Panc1 (cell line): ENCODE results near the gene YES1. TPM values are rescaled to one million over a fixed set of nuclear protein-coding genes. Genes with fewer than 3 reads are reported as not detected.

ENCODE experiments used
- ATAC-seq: fragments of 200-7000 bp; cut with Tn5 transposase; 2 replicates; pipeline ENCODE4 v1.9.1; 2020; ENCODE audit warnings: mild to moderate bottlenecking, moderate library complexity
- BruUV-seq: library from RNA; stranded (reverse); fragments of 400-500 nt; replicated peaks from 2 replicates; lab custom pipeline; 2021; lab: Mats Ljungman, UMichigan
- CTCF ChIA-PET: fragments of 300-600 bp; sonication (Branson Sonifier 250); formaldehyde crosslinking; loops from one replicate; lab custom pipeline; 2022; ENCODE audit warnings: antibody characterized with exemption; lab: Charles Lee
- POLR2A ChIA-PET: fragments of 300-600 bp; sonication (Branson Sonifier 250); formaldehyde crosslinking; loops from one replicate; lab custom pipeline; 2022; ENCODE audit warnings: antibody characterized with exemption; lab: Charles Lee
- DNase-seq: peaks from one replicate; pipeline ENCODE4 v3.0.0-alpha.2; 2010; ENCODE audit warnings: low read depth, low spot score
- H3K27ac ChIP-seq: 2 replicates; pipeline ENCODE4 v1.5.1; 2011; ENCODE audit warnings: mild to moderate bottlenecking, low read length, inconsistent platforms
- H3K27me3 ChIP-seq: fragments of 200-500 bp; sonication (Bioruptor generic); 2 replicates; pipeline ENCODE4 v1.6.0; 2014; ENCODE audit warnings: low read length, inconsistent platforms; ENCODE audit not compliant: control insufficient read depth, insufficient read depth
- H3K36me3 ChIP-seq: fragments of 200-500 bp; sonication (Bioruptor generic); 2 replicates; pipeline ENCODE4 v1.5.1; 2014; ENCODE audit warnings: inconsistent platforms, mild to moderate bottlenecking, low read length, moderate library complexity; ENCODE audit not compliant: control insufficient read depth, insufficient read depth
- H3K4me1 ChIP-seq: 2 replicates; pipeline ENCODE4 v1.5.1; 2011; ENCODE audit warnings: inconsistent platforms, mild to moderate bottlenecking, low read length, moderate library complexity; ENCODE audit not compliant: control insufficient read depth, insufficient read depth
- H3K4me3 ChIP-seq, 2 experiments: 2 replicates each; pipeline ENCODE4 v1.5.1; 2011 to 2012; ENCODE audit warnings: low read depth in 2 of 2, low read length in 2 of 2, mild to moderate bottlenecking in 2 of 2, inconsistent platforms in 1 of 2, moderate library complexity in 1 of 2
- H3K9me3 ChIP-seq: fragments of 200-500 bp; sonication (Bioruptor generic); 2 replicates; pipeline ENCODE4 v1.5.1; 2014; ENCODE audit warnings: low read depth, mild to moderate bottlenecking, inconsistent platforms, low read length, moderate library complexity; ENCODE audit not compliant: control insufficient read depth, insufficient read depth
- POLR2AphosphoS5 ChIP-seq: IDR thresholded peaks from 2 replicates; pipeline ENCODE4 v1.6.1; 2012; ENCODE audit warnings: mild to moderate bottlenecking, low read depth, low read length, moderate library complexity
- SIN3A ChIP-seq: IDR thresholded peaks from 2 replicates; pipeline ENCODE4 v1.6.1; 2012; ENCODE audit warnings: low read depth, mild to moderate bottlenecking, low read length, moderate library complexity, borderline replicate concordance; ENCODE audit not compliant: insufficient read depth
- TCF7L2 ChIP-seq: IDR thresholded peaks from 2 replicates; pipeline ENCODE4 v1.6.1; 2011; ENCODE audit warnings: mild to moderate bottlenecking, low read depth, low read length, inconsistent platforms
- in situ Hi-C: cut with HindIII; loops from 2 replicates; pipeline ENCODE4 v1.10.0; 2016; ENCODE audit warnings: low sequenced_read_pairs, low pct_unique_long_range_greater_than_20kb
- intact Hi-C: fragments of 100-400 bp; cut with micrococcal nuclease; formaldehyde crosslinking; loops from one replicate; pipeline ENCODE4 v1.10.0; 2022; ENCODE audit not compliant: unreplicated experiment
- total RNA-seq: library from RNA; stranded (reverse); gene quantifications from one replicate; pipeline ENCODE4 v1.2.1, GENCODE V29; 2021; ENCODE audit not compliant: unreplicated experiment
- TF ChIP-seq, protein P1 (sequence below), 2 experiments: IDR thresholded peaks; 2 replicates each; pipeline ENCODE4 v1.6.1; 2011 to 2012; ENCODE audit warnings: low read depth in 2 of 2, control low read depth in 1 of 2, low read length in 1 of 2, mild to moderate bottlenecking in 1 of 2, moderate library complexity in 1 of 2; ENCODE audit not compliant: insufficient read depth in 1 of 2
- TF ChIP-seq, protein P2 (sequence below): fragments of 450-650 bp; IDR thresholded peaks from 2 replicates; pipeline ENCODE4 v1.5.1; 2017; ENCODE audit warnings: mild to moderate bottlenecking

YES1 gene
- total RNA-seq, 1 experiment from 2014 or later: 91.6 TPM

DNA sequence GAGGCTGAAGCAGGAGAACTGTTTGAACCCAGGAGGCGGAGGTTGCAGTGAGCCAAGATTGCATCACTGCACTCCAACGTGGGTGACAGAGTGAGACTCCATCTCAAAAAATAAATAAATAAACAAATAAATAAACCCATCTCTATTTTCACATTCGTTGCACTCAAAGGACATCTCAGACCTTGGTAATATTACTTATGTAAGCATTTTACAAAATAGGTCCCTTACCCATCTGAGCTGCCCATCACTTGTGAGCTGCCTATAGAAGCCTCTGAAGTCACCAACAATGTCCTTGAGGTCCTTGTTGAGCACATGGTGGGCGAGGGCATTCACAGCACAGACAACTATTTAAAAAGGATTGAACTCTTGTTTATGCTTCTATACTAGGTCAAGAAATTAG, 115.0 kb downstream of the YES1 start:
- in situ Hi-C loops (no loop called here), intact Hi-C loops (no loop called here)
- no peak for DNase-seq
- TF ChIP-seq SIN3A: no peak
- no peak for TF ChIP-seq POLR2AphosphoS5
- no peak for TF ChIP-seq TCF7L2
- TF ChIP-seq, protein P1, sequence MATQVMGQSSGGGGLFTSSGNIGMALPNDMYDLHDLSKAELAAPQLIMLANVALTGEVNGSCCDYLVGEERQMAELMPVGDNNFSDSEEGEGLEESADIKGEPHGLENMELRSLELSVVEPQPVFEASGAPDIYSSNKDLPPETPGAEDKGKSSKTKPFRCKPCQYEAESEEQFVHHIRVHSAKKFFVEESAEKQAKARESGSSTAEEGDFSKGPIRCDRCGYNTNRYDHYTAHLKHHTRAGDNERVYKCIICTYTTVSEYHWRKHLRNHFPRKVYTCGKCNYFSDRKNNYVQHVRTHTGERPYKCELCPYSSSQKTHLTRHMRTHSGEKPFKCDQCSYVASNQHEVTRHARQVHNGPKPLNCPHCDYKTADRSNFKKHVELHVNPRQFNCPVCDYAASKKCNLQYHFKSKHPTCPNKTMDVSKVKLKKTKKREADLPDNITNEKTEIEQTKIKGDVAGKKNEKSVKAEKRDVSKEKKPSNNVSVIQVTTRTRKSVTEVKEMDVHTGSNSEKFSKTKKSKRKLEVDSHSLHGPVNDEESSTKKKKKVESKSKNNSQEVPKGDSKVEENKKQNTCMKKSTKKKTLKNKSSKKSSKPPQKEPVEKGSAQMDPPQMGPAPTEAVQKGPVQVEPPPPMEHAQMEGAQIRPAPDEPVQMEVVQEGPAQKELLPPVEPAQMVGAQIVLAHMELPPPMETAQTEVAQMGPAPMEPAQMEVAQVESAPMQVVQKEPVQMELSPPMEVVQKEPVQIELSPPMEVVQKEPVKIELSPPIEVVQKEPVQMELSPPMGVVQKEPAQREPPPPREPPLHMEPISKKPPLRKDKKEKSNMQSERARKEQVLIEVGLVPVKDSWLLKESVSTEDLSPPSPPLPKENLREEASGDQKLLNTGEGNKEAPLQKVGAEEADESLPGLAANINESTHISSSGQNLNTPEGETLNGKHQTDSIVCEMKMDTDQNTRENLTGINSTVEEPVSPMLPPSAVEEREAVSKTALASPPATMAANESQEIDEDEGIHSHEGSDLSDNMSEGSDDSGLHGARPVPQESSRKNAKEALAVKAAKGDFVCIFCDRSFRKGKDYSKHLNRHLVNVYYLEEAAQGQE (IDR thresholded peaks at IDR 0.05; ENCODE audit: insufficient read depth in 1 of 2, low read depth in 2 of 2, low read length in 1 of 2): no peak
- TF ChIP-seq, protein P2, sequence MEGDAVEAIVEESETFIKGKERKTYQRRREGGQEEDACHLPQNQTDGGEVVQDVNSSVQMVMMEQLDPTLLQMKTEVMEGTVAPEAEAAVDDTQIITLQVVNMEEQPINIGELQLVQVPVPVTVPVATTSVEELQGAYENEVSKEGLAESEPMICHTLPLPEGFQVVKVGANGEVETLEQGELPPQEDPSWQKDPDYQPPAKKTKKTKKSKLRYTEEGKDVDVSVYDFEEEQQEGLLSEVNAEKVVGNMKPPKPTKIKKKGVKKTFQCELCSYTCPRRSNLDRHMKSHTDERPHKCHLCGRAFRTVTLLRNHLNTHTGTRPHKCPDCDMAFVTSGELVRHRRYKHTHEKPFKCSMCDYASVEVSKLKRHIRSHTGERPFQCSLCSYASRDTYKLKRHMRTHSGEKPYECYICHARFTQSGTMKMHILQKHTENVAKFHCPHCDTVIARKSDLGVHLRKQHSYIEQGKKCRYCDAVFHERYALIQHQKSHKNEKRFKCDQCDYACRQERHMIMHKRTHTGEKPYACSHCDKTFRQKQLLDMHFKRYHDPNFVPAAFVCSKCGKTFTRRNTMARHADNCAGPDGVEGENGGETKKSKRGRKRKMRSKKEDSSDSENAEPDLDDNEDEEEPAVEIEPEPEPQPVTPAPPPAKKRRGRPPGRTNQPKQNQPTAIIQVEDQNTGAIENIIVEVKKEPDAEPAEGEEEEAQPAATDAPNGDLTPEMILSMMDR: no peak
- Histone ChIP-seq H3K9me3 (no peaks in the 10 kb centered on the region), H3K27ac (no peak overlapping the region), H3K4me1 (no peaks in the 10 kb centered on the region), H3K4me3 (no peak overlapping the region), H3K36me3 (peaks cover 9% of the 10 kb centered on the region; the same call in 1 of the 2 replicates), H3K27me3 (no peaks in the 10 kb centered on the region)
- no peak for ATAC-seq
- CTCF ChIA-PET: no interaction called here
- POLR2A ChIA-PET: no interaction called here
- BruUV-seq: no TSS peak

GRCh38 chr18:693466-694187, 118.4 kb downstream of the YES1 start:
- ChIA-PET CTCF (no interaction called here), POLR2A (no interaction called here)
- no TSS peak for BruUV-seq
- TF ChIP-seq POLR2AphosphoS5: no peak
- no peak for TF ChIP-seq SIN3A
- TF ChIP-seq TCF7L2: no peak
- TF ChIP-seq, protein P1 (IDR thresholded peaks at IDR 0.05; ENCODE audit: insufficient read depth in 1 of 2, low read depth in 2 of 2, low read length in 1 of 2): no peak
- TF ChIP-seq, protein P2: no peak
- in situ Hi-C loops (no loop called here), intact Hi-C loops (no loop called here)
- Histone ChIP-seq H3K9me3 (no peaks in the 10 kb centered on the region), H3K4me1 (no peaks in the 10 kb centered on the region), H3K27ac (no peak overlapping the region), H3K36me3 (peaks cover 11% of the 10 kb centered on the region; the same call in 1 of the 2 replicates), H3K4me3 (no peak overlapping the region), H3K27me3 (no peaks in the 10 kb centered on the region)
- DNase-seq (no peak), ATAC-seq (no peak)
